Measurements from ENCODE around the gene RPS6KB2.

- TF ChIP-seq USF2 (CRISPR knock-in tag; IDR thresholded peaks at IDR 0.05) (no peak), ZNF184 (CRISPR knock-in tag; IDR thresholded peaks at IDR 0.05) (no peak), HNRNPUL1 (IDR thresholded peaks at IDR 0.05; ENCODE audit: low read length) (no peak), EHMT2 (IDR thresholded peaks at IDR 0.05) (no peak)
Measured at GRCh38 chr11:67448220-67448609, 19.9 kb downstream of the RPS6KB2 start.

Measured in K562 (cell line).